ENCODE measurements around the gene ZNF644. TPM values are rescaled to one million over a fixed set of nuclear protein-coding genes. Genes with fewer than 3 reads are reported as not detected.

Gene ZNF644
- total RNA-seq, 1 experiment from 2014 or later, result 55.9 TPM

GRCh38 chr1:90993245-90993644, 28.6 kb downstream of the ZNF644 start:
- BruUV-seq (replicated peaks), result no TSS peak
- Histone ChIP-seq H4K20me1 (ENCODE audit: insufficient read depth) (peaks cover 51% of the 10 kb centered on the region), H3K36me3 (ENCODE audit: control insufficient read depth in 1 of 2, insufficient read depth in 2 of 2, low read length in 2 of 2) (no peaks in the 10 kb centered on the region), H2AFZ (ENCODE audit: low read depth, low read length, poor library complexity, severe bottlenecking) (no peak overlapping the region), H3K9me3 (ENCODE audit: control insufficient read depth in 1 of 2, insufficient read depth in 1 of 2, low read depth in 1 of 2, low read length in 2 of 2) (no peaks in the 10 kb centered on the region), H3K79me2 (ENCODE audit: insufficient read depth, low read length) (peaks cover 100% of the 10 kb centered on the region), H3K27ac (ENCODE audit: low read depth, low read length) (no peak overlapping the region), H3K4me3 (replicated peaks in 1 of 2; ENCODE audit: low read depth in 1 of 2, low read length in 2 of 2) (no peak overlapping the region), H3K9ac (ENCODE audit: low read length) (no peak overlapping the region), H3K4me1 (ENCODE audit: control insufficient read depth in 1 of 2, insufficient read depth in 2 of 2, low read length in 2 of 2) (no peaks in the 10 kb centered on the region), H3K9me2 (ENCODE audit: insufficient read depth) (no peaks in the 10 kb centered on the region), H3K4me2 (ENCODE audit: low read length) (no peak overlapping the region), H3K27me3 (ENCODE audit: insufficient read depth, low read length) (no peaks in the 10 kb centered on the region)
- CTCF ChIA-PET, result no interaction called here
- RAD21 ChIA-PET (ENCODE audit: low non-redundant PET in 1 of 2, low total read pairs in 2 of 2, uncharacterized antibody in 2 of 2, unreplicated experiment in 2 of 2), result no interaction called here
- intact Hi-C loops (cut with micrococcal nuclease), result no loop called here
- TF ChIP-seq SRF (IDR thresholded peaks at IDR 0.05; ENCODE audit: low read depth) (no peak), ELF1 (IDR thresholded peaks at IDR 0.05; ENCODE audit: borderline replicate concordance, low read depth) (no peak), POLR2AphosphoS5 (IDR thresholded peaks at IDR 0.05; ENCODE audit: low read depth, low read length) (no peak), POLR2A (IDR thresholded peaks at IDR 0.05; ENCODE audit: borderline replicate concordance, extremely low read depth, insufficient read depth, insufficient read length) (no peak), YY1 (IDR thresholded peaks at IDR 0.05; ENCODE audit: extremely low read depth, insufficient replicate concordance, low read depth, low read length) (no peak), CTCF (IDR thresholded peaks at IDR 0.05 in 2 of 3, conservative IDR thresholded peaks at IDR 0.05 in 1 of 3; ENCODE audit: borderline replicate concordance in 1 of 3, insufficient read depth in 1 of 3, low read depth in 2 of 3, low read length in 2 of 3) (no peak), ATF3 (IDR thresholded peaks at IDR 0.05) (no peak), EZH2 (IDR thresholded peaks at IDR 0.05) (no peak), RAD21 (IDR thresholded peaks at IDR 0.05; ENCODE audit: low read depth) (no peak), SIN3A (IDR thresholded peaks at IDR 0.05; ENCODE audit: low read depth) (no peak), ZNF274 (IDR thresholded peaks at IDR 0.05; ENCODE audit: low read depth, low read length) (no peak)
- TF ChIP-seq, protein P1, sequence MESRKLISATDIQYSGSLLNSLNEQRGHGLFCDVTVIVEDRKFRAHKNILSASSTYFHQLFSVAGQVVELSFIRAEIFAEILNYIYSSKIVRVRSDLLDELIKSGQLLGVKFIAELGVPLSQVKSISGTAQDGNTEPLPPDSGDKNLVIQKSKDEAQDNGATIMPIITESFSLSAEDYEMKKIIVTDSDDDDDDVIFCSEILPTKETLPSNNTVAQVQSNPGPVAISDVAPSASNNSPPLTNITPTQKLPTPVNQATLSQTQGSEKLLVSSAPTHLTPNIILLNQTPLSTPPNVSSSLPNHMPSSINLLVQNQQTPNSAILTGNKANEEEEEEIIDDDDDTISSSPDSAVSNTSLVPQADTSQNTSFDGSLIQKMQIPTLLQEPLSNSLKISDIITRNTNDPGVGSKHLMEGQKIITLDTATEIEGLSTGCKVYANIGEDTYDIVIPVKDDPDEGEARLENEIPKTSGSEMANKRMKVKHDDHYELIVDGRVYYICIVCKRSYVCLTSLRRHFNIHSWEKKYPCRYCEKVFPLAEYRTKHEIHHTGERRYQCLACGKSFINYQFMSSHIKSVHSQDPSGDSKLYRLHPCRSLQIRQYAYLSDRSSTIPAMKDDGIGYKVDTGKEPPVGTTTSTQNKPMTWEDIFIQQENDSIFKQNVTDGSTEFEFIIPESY (IDR thresholded peaks at IDR 0.05; ENCODE audit: extremely low read depth, insufficient replicate concordance, low read length), result no peak
- no peak for DNase-seq (ENCODE audit: low read depth, low spot score)
- POLR2A ChIA-PET, result no interaction called here
- no peak for ATAC-seq
